HG03378 (cell line): ENCODE measurements around the gene BLOC1S5.
A peak's percentile ranks its signal among the peaks of the same experiment; 100 is the strongest.

ENCODE experiments used
- ATAC-seq: cut with Tn5 transposase; IDR thresholded peaks from one replicate; pipeline ENCODE4 v1.9.1; 2021; ENCODE audit warnings: mild to moderate bottlenecking, moderate library complexity; ENCODE audit not compliant: unreplicated experiment

BLOC1S5 gene

GRCh38 chr6:8082954-8083858 lies 19.0 kb upstream of the BLOC1S5 start:
- no peak for ATAC-seq

- no peak for ATAC-seq
Observed at GRCh38 chr6:8082572-8082953, 18.4 kb upstream of the BLOC1S5 start.

- no peak for ATAC-seq
Observed at GRCh38 chr6:8080362-8081151, 16.4 kb upstream of the BLOC1S5 start.

- ATAC-seq, result no peak
Observed at GRCh38 chr6:8079126-8079525, 14.9 kb upstream of the BLOC1S5 start.

GRCh38 chr6:8077991-8078390 lies 13.8 kb upstream of the BLOC1S5 start:
- no peak for ATAC-seq

GRCh38 chr6:8075704-8076103 lies 11.5 kb upstream of the BLOC1S5 start:
- no peak for ATAC-seq

GRCh38 chr6:8075185-8075584 lies 11.0 kb upstream of the BLOC1S5 start:
- no peak for ATAC-seq

- no peak for ATAC-seq
Observed at GRCh38 chr6:8074213-8074612, 10.0 kb upstream of the BLOC1S5 start.

GRCh38 chr6:8073758-8074157 lies 9.6 kb upstream of the BLOC1S5 start:
- no peak for ATAC-seq

- no peak for ATAC-seq
Observed at GRCh38 chr6:8070718-8071117, 6.5 kb upstream of the BLOC1S5 start.

GRCh38 chr6:8069631-8070284 lies 5.6 kb upstream of the BLOC1S5 start:
- ATAC-seq, result no peak

GRCh38 chr6:8069151-8069550 lies 5.0 kb upstream of the BLOC1S5 start:
- ATAC-seq, result no peak

GRCh38 chr6:8066108-8066507 lies 1.9 kb upstream of the BLOC1S5 start:
- ATAC-seq, result no peak

- peak; percentile 59 for ATAC-seq
Observed at GRCh38 chr6:8065519-8065911, 1.3 kb upstream of the BLOC1S5 start.

GRCh38 chr6:8064638-8065518 lies 689 bp upstream of the BLOC1S5 start:
- ATAC-seq, result peak; percentile 0

GRCh38 chr6:8061736-8062135 lies 2.5 kb downstream of the BLOC1S5 start:
- no peak for ATAC-seq

GRCh38 chr6:8060346-8060745 lies 3.8 kb downstream of the BLOC1S5 start:
- ATAC-seq, result no peak

GRCh38 chr6:8059129-8059528 lies 5.1 kb downstream of the BLOC1S5 start:
- no peak for ATAC-seq

- no peak for ATAC-seq
Observed at GRCh38 chr6:8057793-8058192, 6.4 kb downstream of the BLOC1S5 start.

- no peak for ATAC-seq
Observed at GRCh38 chr6:8057263-8057662, 6.9 kb downstream of the BLOC1S5 start.

GRCh38 chr6:8054276-8054675 lies 9.9 kb downstream of the BLOC1S5 start:
- ATAC-seq, result no peak
